Prostate gland (tissue), 2 donors: Measurements from ENCODE around the gene PTPN23. TPM values are rescaled to one million over a fixed set of nuclear protein-coding genes. Genes with fewer than 3 reads are reported as not detected.
"Not testable (repeated sequence)": the region's sequence is repeated elsewhere in the genome, so short reads cannot be mapped to it uniquely, and the experiment has no call there.

ENCODE experiments used
- DNase-seq: peaks from one replicate; pipeline ENCODE4 v3.0.0-alpha.2; 2019; ENCODE audit warnings: low spot score
- H3K27ac ChIP-seq, 2 donors: fragments of 200-600 bp; sonication (generic); 2 replicates each; pipeline ENCODE4 v1.5.1; 2017 to 2019
- H3K27me3 ChIP-seq: fragments of 200-600 bp; sonication (generic); replicated peaks from 2 replicates; pipeline ENCODE4 v1.5.1; 2019; ENCODE audit not compliant: insufficient read depth
- H3K36me3 ChIP-seq, 2 donors: fragments of 200-600 bp; sonication (generic); 1 replicate in 1 of 2; 2 replicates in 1 of 2; pipeline versions ENCODE4 v1.5.1 to v1.8.1; 2017 to 2019
- H3K4me1 ChIP-seq: fragments of 200-600 bp; sonication (generic); replicated peaks from 2 replicates; pipeline ENCODE4 v1.5.1; 2019
- H3K4me3 ChIP-seq, 2 donors: fragments of 200-600 bp; sonication (generic); 2 replicates each; pipeline ENCODE4 v1.5.1; 2017 to 2019
- H3K9me3 ChIP-seq: fragments of 200-600 bp; sonication (generic); 2 replicates; pipeline ENCODE4 v1.5.1; 2017
- POLR2A ChIP-seq: fragments of 450-650 bp; IDR thresholded peaks from one replicate; pipeline ENCODE4 v1.6.1; 2016; ENCODE audit warnings: antibody characterized with exemption, mild to moderate bottlenecking
- POLR2AphosphoS5 ChIP-seq: sonication (generic); formaldehyde crosslinking; IDR thresholded peaks from one replicate; pipeline ENCODE4 v1.6.1; 2017; ENCODE audit warnings: antibody characterized with exemption
- WGBS: methylation state at CpG from one replicate; pipeline ENCODE4 v1.1.5; 2018; 5-methylcytosine and 5-hydroxymethylcytosine counted together
- intact Hi-C: fragments of 100-400 bp; cut with DNase I; formaldehyde crosslinking; loops from one replicate; pipeline ENCODE4 v1.14.2; 2022
- total RNA-seq, 2 donors: library from RNA; depleted of rRNA; stranded (reverse); fragments of >200 nt; gene quantifications; one replicate each; pipeline ENCODE4 v1.1.0, GENCODE V29; 2016
- TF ChIP-seq, protein P1 (sequence below), 4 experiments: fragments of 200-600 bp in 2 of 4; fragments of 450-650 bp in 2 of 4; sonication (generic) in 2 of 4; IDR thresholded peaks; 1 replicate in 3 of 4; 2 replicates in 1 of 4; pipeline ENCODE4 v1.5.1; 2016 to 2019; ENCODE audit warnings: antibody characterized with exemption in 4 of 4, mild to moderate bottlenecking in 2 of 4, moderate library complexity in 2 of 4

PTPN23 gene
- total RNA-seq, 2 donors from 2014 or later: 31.7 to 47.4 TPM

DNA sequence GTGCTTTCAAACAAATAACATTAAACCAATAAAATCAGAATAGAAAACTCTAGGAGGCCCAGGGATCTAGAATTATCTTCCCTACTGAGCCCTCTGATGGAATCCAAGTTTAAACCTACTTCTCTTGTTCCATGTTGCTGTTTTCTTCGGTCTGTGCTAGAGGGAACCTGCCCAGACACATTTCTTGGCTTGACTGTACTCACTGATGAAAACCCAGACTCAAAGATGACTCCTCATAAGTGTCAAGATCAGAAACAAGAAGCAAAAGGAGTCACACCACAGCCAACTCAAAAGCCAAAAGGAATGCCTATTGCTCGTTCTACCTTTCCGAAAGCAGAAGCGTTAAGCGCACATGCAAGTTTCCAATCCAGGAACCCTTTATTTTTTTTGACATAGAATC lies 63.3 kb downstream of the PTPN23 start:
- DNase-seq: peak; percentile 50
- intact Hi-C loops: no loop called here
- peak overlapping the region; percentile 64 to 83 for H3K27ac ChIP-seq
- no peaks in the 10 kb centered on the region for H3K27me3 ChIP-seq
- peaks cover 9% of the 10 kb centered on the region for H3K4me1 ChIP-seq
- H3K4me3 ChIP-seq: no peak overlapping the region
- no peaks in the 10 kb centered on the region for H3K36me3 ChIP-seq
- H3K9me3 ChIP-seq: no peaks in the 10 kb centered on the region
- 29% methylated on average over 5 of the region's 5 CpGs for WGBS
- no peak for TF ChIP-seq POLR2A
- TF ChIP-seq POLR2AphosphoS5: peak; percentile 52
- TF ChIP-seq, protein P1, sequence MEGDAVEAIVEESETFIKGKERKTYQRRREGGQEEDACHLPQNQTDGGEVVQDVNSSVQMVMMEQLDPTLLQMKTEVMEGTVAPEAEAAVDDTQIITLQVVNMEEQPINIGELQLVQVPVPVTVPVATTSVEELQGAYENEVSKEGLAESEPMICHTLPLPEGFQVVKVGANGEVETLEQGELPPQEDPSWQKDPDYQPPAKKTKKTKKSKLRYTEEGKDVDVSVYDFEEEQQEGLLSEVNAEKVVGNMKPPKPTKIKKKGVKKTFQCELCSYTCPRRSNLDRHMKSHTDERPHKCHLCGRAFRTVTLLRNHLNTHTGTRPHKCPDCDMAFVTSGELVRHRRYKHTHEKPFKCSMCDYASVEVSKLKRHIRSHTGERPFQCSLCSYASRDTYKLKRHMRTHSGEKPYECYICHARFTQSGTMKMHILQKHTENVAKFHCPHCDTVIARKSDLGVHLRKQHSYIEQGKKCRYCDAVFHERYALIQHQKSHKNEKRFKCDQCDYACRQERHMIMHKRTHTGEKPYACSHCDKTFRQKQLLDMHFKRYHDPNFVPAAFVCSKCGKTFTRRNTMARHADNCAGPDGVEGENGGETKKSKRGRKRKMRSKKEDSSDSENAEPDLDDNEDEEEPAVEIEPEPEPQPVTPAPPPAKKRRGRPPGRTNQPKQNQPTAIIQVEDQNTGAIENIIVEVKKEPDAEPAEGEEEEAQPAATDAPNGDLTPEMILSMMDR (IDR thresholded peaks at IDR 0.05): no peak

- no peak for DNase-seq
These were observed 71.8 kb downstream of the PTPN23 start for GRCh38 chr3:47452453-47453215.

DNA sequence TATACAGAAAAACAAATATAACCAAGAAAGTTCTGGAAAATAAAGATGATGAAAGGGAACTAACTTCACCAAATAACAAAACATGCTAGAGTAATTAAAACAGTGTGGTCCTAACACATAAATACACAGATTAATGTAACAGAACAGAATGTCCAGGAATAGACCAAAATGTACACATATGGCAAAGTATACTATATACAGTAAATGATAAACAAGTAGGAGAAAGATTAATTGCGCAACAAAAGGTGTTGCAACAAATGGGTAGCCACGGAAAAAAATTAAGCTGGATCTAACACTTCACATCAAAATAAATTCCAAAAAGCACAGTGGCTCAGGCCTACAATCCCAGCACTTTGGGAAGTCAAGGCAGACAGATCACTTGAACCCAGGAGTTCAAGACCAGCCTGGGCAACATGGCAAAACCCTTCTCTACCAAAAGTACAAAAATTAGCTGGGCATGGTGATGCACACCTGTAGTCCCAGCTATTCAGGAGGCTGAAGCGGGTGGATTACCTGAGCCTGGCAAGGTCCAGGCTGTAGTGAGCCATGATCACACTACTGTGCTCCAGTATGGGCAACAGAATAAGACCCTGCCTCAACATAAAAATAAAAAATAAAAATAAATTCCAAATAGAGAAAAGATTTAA lies 75.1 kb downstream of the PTPN23 start:
- Histone ChIP-seq H3K4me3 (no peak overlapping the region), H3K4me1 (no peaks in the 10 kb centered on the region), H3K9me3 (no peaks in the 10 kb centered on the region), H3K27me3 (no peaks in the 10 kb centered on the region), H3K27ac (peak overlapping the region in 1 of 2 donors; percentile 27), H3K36me3 (no peaks in the 10 kb centered on the region)
- no peak for DNase-seq
- WGBS: 74% methylated on average over 3 of the region's 3 CpGs
- TF ChIP-seq POLR2A (no peak), POLR2AphosphoS5 (no peak)
- TF ChIP-seq, protein P1 (IDR thresholded peaks at IDR 0.05): no peak
- intact Hi-C loops: no loop called here

More at GRCh38 chr3:47452453-47453215, 71.8 kb downstream of the PTPN23 start:
- Histone ChIP-seq H3K27ac (no peak overlapping the region), H3K27me3 (no peaks in the 10 kb centered on the region), H3K36me3 (no peaks in the 10 kb centered on the region), H3K9me3 (no peaks in the 10 kb centered on the region), H3K4me3 (no peak overlapping the region), H3K4me1 (no peaks in the 10 kb centered on the region)
- TF ChIP-seq, protein P1 (IDR thresholded peaks at IDR 0.05): no peak
- TF ChIP-seq POLR2A (no peak), POLR2AphosphoS5 (no peak)
- 92% methylated on average over 4 of the region's 4 CpGs for WGBS
- intact Hi-C loops: no loop called here

DNA sequence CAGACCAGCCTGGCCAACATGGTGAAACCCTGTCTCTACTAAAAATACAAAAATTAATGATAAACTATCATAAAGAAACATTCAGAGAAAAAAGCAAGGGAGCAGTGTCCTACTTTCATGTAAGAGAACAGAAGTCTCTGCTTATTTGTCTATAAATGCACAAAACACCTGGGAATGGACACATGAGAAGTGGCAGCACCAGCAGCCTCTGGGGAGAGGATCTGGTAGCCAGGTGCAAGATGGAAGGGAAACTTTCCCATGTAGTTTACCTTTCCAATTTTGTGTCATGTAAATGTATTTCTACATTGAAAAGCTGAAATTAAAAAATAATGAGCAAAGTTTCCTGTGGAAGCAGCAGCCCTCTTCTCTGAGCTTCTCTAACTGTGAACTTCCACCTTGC lies 76.2 kb downstream of the PTPN23 start:
- Histone ChIP-seq H3K27me3 (no peaks in the 10 kb centered on the region), H3K4me1 (no peaks in the 10 kb centered on the region), H3K4me3 (no peak overlapping the region), H3K36me3 (no peaks in the 10 kb centered on the region), H3K9me3 (no peaks in the 10 kb centered on the region), H3K27ac (no peak overlapping the region)
- intact Hi-C loops: no loop called here
- TF ChIP-seq POLR2AphosphoS5 (no peak), POLR2A (no peak)
- TF ChIP-seq, protein P1 (IDR thresholded peaks at IDR 0.05): no peak
- DNase-seq: no peak

DNA sequence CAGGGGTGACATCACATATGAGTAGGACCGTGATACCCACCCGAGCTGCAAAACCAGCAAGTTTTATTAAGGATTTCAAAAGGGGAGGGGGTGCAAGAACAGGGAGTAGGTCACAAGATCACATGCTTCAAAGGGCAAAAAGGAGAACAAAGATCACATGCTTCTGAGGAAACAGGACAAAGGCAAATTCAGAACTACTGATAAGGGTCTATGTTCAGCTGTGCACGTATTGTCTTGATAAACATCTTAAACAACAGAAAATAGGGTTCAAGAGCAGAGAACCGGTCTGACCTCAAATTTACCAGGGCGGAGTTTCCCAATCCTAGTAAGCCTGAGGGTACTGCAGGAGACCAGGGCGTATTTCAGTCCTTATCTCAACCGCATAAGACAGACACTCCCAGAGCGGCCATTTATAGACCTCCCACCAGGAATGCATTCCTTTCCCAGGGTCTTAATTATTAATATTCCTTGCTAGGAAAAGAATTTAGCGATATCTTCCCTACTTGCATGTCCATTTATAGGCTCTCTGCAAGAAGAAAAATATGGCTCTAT lies 78.8 kb downstream of the PTPN23 start:
- H3K4me3 ChIP-seq, H3K27ac ChIP-seq, DNase-seq, H3K27me3 ChIP-seq, intact Hi-C loops, H3K4me1 ChIP-seq, H3K9me3 ChIP-seq, H3K36me3 ChIP-seq: not testable (repeated sequence)
- WGBS: 91% methylated on average over 9 of the region's 9 CpGs

Other genes with a start within 250 kb of the PTPN23 start
- 10 to 100 TPM; 49.8 to 56.2 TPM for gene SETD2, start 216.9 kb upstream of the PTPN23 start, total RNA-seq
- gene KIF9, start 98.2 kb upstream of the PTPN23 start, total RNA-seq: 10 to 100 TPM; 14.3 to 17.5 TPM
- 10 to 100 TPM; 10.8 to 18.6 TPM for gene KLHL18, start 98.1 kb upstream of the PTPN23 start, total RNA-seq
- gene SCAP, start 94.9 kb downstream of the PTPN23 start, total RNA-seq: 100 to 1,000 TPM in 1 of 2 donors, 10 to 100 TPM in 1; 71.5 to 230 TPM
- 10 to 100 TPM; 34.7 to 45.8 TPM for gene ELP6, start 132.7 kb downstream of the PTPN23 start, total RNA-seq
- 1 to 10 TPM in 1 of 2 donors, under 1 TPM in 1; 0.14 to 1.2 TPM for gene CSPG5, start 197.8 kb downstream of the PTPN23 start, total RNA-seq